OCI-M1 (cell line): ENCODE measurements around the gene COX15.
"Not testable (repeated sequence)": the region's sequence is repeated elsewhere in the genome, so short reads cannot be mapped to it uniquely, and the experiment has no call there.

Experiments
- DNase-seq: peaks from one replicate; lab custom pipeline; 2025; lab: John Stamatoyannopoulos, UW

Gene COX15

GRCh38 chr10:99732033-99732842 is at the start of gene COX15, which contains the start of gene CUTC:
COX15 (minus strand) TSS chr10:99732127; CDS start chr10:99732049, 78 bp downstream.
CUTC (plus strand) TSS chr10:99732234; CDS start chr10:99732349, 115 bp downstream.
- DNase-seq: peak; percentile 98

GRCh38 chr10:99779335-99779734 is 47.4 kb upstream of the COX15 start:
- DNase-seq: peak; percentile 83

GRCh38 chr10:99777918-99778714 is 46.2 kb upstream of the COX15 start:
- peak; percentile 55 for DNase-seq

- DNase-seq: peak; percentile 74
Measured at GRCh38 chr10:99775850-99776249, 43.9 kb upstream of the COX15 start.

GRCh38 chr10:99770408-99771045 is 38.6 kb upstream of the COX15 start:
- DNase-seq: no peak

GRCh38 chr10:99769706-99770105 is 37.8 kb upstream of the COX15 start:
- no peak for DNase-seq

GRCh38 chr10:99768556-99768955 is 36.6 kb upstream of the COX15 start:
- DNase-seq: no peak

- no peak for DNase-seq
Measured at GRCh38 chr10:99767901-99768300, 36.0 kb upstream of the COX15 start.

- DNase-seq: no peak
Measured at GRCh38 chr10:99766302-99766681, 34.4 kb upstream of the COX15 start.

- DNase-seq: no peak
Measured at GRCh38 chr10:99765672-99766301, 33.9 kb upstream of the COX15 start.

- DNase-seq: no peak
Measured at GRCh38 chr10:99761365-99761764, 29.4 kb upstream of the COX15 start.

- no peak for DNase-seq
Measured at GRCh38 chr10:99760321-99760720, 28.4 kb upstream of the COX15 start.

GRCh38 chr10:99758211-99758891 is 26.4 kb upstream of the COX15 start:
- DNase-seq: no peak

GRCh38 chr10:99756159-99756558 is 24.2 kb upstream of the COX15 start:
- DNase-seq: no peak

- DNase-seq: no peak
Measured at GRCh38 chr10:99754670-99755069, 22.7 kb upstream of the COX15 start.

GRCh38 chr10:99750641-99751040 is 18.7 kb upstream of the COX15 start:
- no peak for DNase-seq

GRCh38 chr10:99748823-99749451 is 17.0 kb upstream of the COX15 start:
- no peak for DNase-seq

GRCh38 chr10:99746166-99746565 is 14.2 kb upstream of the COX15 start:
- DNase-seq: not testable (repeated sequence)

GRCh38 chr10:99743841-99744240 is 11.9 kb upstream of the COX15 start:
- DNase-seq: no peak

GRCh38 chr10:99742701-99743100 is 10.8 kb upstream of the COX15 start:
- no peak for DNase-seq

- DNase-seq: no peak
Measured at GRCh38 chr10:99742254-99742653, 10.3 kb upstream of the COX15 start.
